NCI-H1694 (cell line): ENCODE measurements around the gene RBM19.
"Not testable (repeated sequence)": the region's sequence is repeated elsewhere in the genome, so short reads cannot be mapped to it uniquely, and the experiment has no call there.

Source experiments
- DNase-seq: peaks from one replicate; lab custom pipeline; 2025; lab: John Stamatoyannopoulos, UW

RBM19 gene

DNA sequence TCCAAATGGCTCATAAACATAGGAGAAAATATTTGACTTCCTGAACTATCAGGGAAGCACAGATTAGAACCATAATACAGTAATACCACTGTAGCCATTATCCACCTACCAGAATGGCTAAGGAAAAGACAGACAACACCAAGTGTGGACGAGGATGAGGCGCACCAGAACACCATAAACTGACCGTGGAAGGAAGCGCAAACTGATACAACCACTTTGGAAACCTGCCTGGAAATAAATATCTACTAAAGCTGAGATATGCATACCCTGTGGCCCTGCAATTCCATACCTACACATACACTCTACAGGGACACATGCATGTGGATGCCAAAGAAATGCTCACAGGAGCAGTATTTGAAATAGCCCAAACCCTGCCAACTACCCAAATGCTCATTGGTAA is 60.3 kb downstream of the RBM19 start:
- no peak for DNase-seq

DNA sequence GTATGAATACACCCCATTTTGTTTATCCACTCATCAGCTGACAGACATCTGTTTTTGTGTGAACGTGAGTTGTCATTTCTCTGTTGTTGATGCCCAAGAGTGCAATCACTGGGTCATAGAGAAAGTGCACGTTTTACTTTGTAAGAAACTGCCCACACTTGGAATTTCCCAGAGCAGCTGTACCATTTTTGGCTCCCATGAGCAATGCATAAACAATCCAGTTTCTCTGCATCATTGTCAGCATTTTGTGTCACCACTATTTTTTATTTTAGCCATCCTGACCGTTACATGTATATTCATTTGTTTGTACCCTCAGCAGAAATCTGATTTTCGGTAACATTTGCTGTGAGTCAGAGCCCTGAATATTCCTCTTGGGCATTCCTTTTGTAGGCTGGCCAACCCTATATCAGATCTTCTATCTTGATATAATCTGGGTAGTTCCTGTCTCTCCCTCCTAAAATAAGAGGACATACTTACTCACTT is 62.7 kb downstream of the RBM19 start:
- DNase-seq = no peak

DNA sequence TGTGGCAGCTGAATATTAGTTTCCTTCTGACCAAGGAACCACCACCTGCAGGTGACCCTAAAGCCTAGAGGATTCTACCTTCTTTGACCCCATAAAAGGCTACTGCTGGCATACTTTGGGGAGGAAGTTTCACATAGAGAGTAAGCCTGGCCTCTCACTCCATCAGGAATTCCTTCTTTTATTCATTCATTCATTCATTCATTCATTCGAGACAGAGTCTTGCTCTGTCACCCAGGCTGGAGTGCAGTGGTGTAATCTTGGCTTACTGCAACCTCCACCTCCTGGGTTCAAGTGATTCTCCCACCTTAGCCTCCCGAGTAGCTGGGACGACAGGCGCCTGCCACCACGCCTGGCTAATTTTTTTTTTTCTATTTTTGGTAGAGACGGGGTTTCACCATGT is 64.8 kb downstream of the RBM19 start:
- not testable (repeated sequence) for DNase-seq

DNA sequence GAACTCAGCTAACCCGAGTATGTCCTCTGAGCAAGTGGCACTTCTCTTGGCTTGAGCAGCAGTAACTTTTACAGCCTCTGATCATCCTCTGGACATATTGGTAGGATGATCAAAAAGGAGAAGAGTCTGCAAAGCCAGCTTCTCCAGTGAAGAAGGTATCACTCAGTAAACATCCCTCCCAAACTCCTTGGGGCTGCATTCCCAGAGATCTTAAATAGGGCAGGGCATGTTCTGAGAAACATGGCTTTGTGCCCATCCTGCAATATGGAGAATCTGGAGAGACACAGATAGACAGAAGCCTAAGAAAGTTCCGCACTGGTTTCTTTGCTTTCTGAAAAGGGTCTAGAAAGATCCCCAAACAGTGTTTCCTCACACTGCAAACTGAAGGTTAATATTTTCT is 65.4 kb downstream of the RBM19 start:
- DNase-seq = no peak

DNA sequence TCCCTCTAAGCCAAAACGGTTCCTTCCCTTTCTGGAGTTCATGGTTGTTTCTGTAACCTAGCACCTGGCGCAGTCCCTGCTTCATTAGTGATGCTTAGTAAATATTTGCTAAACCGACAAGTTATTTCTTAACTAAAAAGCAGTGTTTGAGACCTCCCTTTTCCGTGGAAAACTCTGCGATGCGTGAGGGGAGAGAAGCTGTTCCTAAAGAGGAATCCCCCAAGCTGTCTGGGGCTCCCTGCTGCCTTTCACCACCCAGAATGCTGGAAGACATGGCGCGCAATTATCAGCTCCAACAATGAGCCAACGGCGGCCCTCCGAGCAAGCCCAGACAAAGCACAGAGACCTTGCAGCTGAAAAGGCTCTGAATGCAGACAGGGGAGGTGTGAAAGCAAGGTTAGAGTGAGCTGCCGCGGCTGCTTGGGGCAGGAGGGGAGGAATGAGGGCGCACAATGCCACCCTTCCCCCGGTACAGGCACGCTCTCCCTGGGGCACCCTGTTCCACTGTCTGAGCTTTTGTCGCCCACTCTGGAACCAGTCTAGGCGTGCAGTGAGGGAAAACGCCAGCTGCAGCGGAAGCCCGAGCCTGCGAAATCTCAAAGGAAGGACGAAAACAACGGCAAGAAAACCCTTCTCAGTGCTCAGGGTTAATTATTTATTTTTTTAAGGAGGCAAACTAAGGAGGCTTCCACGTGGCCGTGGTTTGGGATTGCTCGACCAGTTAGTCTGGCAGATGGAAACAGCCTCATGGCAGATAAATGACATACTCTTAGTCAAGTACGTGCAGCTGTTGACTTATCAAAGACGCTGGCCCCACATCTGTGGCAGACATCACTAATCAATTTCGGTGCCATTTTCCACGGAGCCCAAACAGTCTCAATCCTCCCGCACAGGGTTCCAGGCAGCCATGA is 66.3 kb downstream of the RBM19 start:
- peak; percentile 14 for DNase-seq

DNA sequence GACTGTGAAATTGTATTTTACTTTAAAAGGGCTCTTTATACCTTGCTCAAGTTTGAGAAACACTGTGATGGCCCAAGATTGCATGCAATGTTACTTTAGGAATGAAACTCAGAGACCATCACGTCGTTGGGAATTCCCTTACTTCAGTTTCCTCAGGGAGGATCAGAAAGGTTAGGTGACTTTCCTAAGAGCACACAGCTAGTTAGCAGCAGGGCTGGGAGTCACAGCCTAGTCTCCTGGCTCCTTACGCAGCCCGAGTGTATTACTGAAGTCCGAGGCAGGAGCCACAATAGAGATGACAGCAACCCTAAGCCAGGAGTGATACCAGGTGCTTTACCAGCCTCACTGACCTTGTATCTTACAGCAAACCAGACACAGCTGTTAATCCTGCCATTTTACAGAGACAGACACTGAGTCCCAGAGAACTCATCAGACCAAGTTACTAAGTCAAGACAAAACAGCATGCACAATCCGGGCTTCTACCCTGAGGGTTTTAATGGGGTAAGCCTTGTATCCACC is 67.0 kb downstream of the RBM19 start:
- no peak for DNase-seq

DNA sequence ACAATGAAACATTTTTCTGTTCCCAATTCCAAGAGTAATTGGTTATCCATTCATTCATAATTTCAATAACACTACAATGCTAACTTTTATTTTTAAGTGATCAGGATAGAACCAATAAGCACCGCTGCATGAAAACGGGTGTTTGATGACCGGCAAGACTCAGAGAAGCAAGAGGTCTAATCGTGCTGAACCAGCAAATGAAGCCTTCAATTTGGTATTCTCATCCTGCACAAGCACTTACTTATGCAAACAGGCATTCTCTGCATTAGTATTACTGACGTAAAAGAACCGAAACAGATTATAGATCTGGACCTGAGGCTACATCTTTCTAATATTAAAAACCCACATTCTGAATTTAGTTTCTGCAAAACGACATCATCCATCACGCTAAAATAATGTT is 67.7 kb downstream of the RBM19 start:
- DNase-seq = no peak

DNA sequence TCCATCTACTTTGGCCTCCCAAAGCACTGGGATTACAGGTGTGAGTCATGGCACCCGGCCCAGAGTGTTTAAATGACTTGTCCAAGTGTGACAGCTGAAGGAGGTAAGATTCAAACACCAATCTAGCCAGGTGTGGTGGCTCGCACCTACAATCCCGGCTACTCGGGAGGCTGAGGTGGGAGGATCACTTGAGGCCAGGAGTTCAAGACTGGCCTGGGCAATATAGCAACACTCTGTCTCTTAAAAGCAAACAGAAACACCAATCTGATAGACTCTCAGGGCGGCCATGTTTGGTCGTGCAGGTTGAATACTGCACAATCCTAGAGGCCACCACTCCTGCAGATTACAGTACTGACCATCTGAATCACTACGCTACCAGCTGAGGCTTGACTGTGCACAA is 68.7 kb downstream of the RBM19 start:
- no peak for DNase-seq

DNA sequence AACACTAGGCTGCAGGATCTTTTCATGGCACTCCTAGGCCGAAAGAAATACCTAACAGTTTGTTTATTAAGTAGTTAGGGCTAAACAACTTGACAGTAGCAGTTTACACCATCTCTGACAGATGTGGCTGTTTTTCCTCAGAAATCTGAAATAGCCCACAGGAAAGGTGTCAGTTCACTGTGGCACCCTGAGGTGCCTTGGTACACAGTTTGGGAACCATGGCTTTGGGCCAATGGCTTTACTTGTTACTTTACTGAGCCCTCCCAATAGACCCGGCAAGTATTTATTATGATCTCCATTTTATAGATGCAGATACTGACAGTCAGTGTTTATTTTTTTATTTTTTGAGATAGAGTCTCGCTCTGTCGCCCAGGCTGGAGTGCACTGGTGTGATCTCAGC is 69.3 kb downstream of the RBM19 start:
- no peak for DNase-seq

DNA sequence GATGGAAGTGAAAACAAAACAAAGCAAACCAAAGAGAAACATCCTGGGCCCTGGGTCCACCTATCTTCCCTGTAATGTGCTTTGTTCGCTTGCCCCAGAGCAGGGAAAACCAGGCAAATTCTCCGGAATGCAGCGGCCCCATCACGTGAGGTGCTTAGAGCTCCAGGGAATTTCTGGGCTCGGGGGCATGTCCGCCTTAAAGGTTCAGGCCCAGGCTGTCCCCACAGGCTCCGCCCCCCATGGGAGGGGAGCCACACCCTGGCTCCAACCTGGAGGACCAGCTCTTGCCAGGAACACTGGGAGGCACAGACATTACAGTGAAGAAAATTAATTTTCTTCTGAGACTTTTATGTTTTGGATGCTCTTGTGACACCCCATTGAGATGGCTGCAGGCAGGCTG is 69.9 kb downstream of the RBM19 start:
- DNase-seq = no peak

DNA sequence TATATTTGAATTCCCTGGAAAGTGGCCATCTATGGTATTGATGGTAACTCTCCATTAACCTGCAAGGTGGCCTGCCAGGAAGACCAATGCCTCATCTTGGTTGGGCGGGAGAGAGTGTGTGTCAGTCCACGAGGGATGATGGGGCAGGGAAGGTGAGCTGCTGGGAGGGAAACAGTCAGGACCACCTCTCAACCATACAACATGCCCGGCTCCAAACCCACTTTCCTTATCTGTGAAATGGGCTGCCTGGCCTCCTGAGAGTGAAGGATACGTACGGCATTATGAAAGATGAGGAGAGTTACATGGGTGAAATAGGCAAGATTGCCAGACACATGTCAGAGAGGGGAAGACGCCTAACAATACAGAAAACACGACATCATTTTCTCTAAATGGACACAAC is 70.9 kb downstream of the RBM19 start:
- no peak for DNase-seq

DNA sequence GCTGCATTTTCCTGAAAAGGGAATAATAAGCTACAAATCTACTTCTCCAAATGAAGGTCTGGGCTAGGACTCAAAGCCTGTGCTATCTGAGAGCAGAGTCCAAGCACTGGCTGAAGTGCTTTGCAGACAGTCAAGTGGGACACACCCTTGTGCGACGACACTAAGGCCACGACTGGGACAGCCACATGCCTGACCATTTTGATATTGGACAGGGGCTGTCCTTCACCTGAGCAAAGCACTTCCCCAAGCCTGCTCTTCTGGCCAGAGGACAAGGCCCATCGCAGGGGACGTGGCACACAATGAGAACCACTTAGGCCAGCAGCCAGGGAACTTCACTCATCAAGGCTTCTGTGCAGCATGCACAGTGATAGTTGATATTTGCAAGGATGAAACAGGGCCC is 71.4 kb downstream of the RBM19 start:
- no peak for DNase-seq

DNA sequence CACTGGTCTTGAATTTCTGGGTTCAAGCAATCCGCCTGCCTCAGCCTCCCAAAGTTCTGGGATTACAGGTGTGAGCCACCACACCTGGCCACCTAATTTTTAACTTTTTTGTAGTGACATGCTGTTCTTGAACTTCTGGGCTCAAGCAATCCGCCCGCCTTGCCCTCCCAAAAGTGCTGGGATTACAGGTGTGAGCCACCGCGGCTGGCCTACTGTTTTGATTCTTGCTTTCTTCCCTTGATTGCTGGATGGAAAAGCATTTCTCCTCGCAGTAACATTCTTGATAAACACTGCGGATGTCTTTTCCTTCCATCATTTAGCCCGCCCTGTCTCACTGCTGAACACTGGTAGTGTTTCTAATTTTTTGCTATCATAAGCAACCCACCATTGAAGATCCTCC is 72.9 kb downstream of the RBM19 start:
- no peak for DNase-seq

DNA sequence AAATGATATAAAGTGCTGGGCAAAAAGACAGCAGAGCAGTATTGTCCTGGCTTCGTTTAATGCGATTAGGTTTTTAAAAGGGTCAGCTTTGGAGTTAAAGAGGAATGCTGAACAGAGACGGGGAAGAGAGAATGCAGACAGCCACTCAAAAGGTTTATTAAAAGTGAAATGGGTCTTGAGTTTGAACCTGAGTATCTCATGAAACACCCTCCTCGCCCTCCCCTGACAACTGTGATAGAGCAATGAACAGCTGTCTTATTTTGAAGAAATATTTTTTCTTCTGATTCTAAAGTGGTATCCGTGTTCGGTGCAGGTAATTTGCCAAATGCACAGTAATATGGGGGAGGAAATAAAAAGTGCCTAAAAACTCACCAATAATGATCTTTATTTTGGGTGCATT is 73.6 kb downstream of the RBM19 start:
- DNase-seq = no peak

DNA sequence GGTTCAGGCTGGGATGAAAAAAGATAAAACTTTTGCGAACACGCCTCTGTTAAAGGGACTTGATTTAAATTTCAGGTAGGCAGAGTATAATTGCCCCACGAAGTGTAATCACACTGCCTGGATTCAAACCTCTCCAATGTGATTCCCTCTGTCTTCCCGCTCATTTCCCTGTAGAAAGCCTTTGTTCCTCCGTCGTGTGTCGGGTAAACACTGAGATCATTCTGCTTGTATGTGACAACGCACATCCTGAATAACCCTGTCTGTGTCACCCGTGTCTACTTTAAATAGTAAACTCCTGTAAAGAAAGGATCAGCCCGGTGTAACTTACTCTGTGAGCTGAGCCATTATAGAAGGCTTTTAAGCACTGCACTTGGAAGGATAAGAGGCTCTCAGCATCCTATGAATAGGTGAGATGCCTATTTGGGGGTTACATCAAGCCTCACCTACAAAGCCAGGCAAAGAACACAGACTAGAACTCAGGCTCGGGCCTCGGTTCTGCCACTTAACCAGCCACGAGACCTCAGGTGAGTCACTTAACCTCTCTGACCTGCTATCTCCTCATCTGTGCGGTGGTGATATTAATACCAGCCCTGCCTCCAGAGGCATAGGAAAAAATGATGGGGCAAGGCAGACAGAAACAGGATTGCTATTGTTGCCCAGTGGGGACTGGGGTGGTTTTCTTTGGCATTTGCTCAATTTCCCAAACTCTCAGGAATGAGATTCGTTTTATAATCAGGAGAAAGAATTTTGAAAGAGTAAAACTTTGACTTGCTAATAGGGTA is 74.2 kb downstream of the RBM19 start:
- no peak for DNase-seq

DNA sequence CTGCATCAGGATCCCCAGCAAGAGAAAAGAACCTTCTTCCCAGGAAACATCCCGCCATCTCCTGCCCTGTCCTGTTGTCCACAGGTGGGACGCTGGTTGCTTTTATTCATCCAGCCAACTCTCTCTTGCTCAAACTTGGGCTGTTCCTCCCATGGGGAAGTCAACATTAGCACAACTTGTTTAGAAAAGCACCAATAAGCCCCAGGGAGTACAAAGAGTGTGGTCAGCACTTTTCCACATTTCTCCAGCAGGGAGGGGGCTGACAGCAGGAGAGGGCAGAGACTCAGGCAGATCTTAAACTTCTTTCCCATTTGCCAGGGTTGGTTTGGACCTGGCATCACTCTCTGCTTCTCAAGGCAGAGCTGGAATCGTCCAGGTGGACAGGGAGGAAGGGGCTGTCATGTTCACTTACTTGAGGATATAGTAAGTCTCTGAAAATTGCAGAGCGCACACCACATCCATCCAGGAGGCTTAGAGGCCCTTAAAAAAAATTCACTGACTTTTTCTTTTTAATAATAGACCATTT is 74.9 kb downstream of the RBM19 start:
- no peak for DNase-seq

DNA sequence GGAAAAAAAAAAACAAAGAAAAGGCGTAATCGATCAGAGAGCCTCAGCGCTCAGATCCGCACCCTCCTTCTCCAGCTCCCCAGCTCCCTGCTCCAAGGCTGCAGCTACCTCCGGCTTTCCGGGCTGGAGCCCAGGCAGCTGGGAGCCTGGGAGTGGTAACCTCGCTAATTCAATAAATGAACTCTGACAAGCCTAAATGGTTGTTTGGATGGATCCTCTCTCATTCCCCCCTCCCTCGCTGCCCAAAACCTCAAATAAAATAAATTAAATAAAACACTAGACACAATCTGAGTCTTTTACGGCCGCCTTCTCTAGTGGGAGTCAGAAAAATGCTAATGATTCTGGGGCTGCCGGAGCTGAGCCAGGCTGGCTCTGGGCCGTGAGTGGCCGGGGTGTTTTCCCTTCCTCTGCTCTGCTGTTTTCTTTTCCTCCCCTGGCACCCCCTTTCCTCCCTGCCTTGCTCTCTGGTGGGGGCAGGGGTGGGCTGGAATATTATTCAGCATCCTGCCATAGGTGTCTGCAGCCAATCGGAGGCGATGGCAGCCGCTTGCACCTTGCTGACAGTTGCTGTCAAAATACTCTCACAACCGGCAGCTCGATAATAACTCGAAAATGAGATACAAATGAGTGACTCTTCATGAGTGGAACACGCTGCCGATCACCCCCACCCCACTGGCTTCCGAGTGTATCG is 76.1 kb downstream of the RBM19 start:
- no peak for DNase-seq

DNA sequence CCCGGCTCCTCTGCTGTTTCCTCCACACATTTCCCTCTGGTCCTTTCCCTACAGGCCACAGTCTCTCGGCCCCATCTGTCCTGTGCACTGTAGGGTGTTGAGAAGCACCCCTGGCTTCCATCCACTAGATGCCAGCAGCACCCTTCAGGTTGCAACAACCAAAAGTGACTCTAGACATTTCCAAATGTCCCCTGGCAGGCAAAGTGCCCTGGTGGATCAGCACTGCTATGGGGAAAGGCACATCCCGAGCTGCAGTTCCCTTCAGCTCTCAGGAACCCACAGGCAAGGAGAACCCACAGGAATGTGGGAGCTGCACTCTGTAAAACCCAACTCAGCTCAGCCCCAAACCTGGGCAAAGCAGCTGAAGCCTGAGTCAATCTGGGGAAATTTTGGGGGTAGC is 77.0 kb downstream of the RBM19 start:
- no peak for DNase-seq

DNA sequence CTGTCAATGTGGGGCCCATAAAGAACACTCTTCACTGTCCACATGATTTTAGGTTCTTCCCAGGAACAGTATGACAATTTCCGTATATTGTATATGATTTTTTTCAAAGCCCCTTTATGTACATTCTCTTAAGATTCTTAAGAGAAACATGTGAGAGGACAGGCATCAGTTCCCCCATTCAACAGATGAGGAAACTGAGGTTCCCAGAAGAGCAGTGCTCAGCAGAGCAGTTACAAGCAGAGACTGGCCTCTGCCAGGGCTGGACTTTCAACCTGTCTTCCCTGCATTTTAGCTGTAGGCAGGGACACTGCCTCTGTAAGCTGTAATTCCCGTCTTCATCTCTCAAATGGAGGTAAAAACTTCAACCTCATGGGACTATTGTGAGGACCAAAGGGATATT is 77.7 kb downstream of the RBM19 start:
- no peak for DNase-seq

DNA sequence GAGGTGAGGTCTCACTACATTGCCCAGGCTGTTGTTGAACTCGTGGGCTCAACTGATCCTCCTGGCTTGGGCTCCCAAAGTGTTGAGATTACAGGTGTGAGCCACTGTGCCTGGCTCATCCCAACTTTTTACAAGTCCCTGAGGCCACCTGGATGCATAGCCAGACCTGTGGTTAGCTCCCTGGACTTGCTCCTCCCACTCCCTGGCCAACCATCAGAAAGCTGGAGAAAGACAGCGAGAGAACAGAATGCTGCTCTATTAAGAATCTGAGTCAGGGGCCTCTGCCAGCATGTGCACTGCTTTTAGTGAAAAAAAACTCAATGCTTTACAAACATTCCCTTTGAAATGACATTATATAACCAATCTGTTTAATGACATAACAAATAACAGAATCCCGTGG is 78.2 kb downstream of the RBM19 start:
- DNase-seq = no peak

DNA sequence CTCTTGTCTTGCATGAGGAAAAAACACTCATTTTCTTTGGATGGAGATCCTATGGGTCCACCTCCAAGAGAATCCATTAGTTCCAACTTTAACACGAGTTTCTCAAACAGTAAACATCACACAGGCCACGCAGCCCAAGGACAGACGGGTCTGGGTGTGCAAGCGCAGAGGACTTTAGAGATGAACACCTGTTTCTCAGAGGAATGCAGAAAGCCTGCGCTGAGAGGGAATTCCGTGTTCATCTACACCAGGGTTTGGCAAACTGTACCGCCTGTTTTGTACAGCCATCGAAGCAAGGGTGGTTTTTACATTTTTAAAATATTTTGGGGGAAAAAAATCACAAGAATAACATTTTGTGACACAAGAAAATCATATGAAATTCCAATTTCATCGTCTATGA is 79.4 kb downstream of the RBM19 start:
- no peak for DNase-seq

DNA sequence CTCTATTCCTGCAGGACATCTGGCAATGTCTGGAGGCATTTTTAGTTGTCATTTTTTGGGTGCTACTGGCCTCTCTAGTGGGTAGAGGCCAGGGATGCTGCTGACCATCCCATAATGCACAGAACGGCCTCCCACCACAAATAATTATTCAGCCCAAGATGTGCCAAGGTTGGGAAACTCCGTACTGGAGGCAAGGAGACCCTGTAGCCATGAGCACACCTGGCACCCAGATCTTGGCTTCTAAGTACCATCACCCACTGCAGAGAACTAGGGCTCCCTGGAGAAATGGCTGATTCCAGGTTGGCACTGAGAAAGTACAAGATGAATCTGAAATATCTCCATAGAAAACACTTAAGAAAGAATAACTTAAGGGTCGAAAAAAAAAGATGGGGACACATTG is 81.7 kb downstream of the RBM19 start:
- no peak for DNase-seq
